ENCODE results near the gene LUC7L. TPM values are rescaled to one million over a fixed set of nuclear protein-coding genes. Genes with fewer than 3 reads are reported as not detected.
A peak's percentile ranks its signal among the peaks of the same experiment; 100 is the strongest.

LUC7L gene
- total RNA-seq, 1 donor from 2014 or later: 64.6 TPM

- no peak overlapping the region for H3K4me3 Mint-ChIP-seq (ENCODE audit: unreplicated experiment)
- H3K27me3 Mint-ChIP-seq (ENCODE audit: low read depth): no peaks in the 10 kb centered on the region
- H3K36me3 Mint-ChIP-seq (ENCODE audit: low read depth): no peaks in the 10 kb centered on the region
- H3K4me1 Mint-ChIP-seq (ENCODE audit: low read depth): no peaks in the 10 kb centered on the region
- no peaks in the 10 kb centered on the region for H3K9me3 Mint-ChIP-seq (ENCODE audit: low read depth)
- no peak overlapping the region for H3K27ac Mint-ChIP-seq (ENCODE audit: unreplicated experiment)
- TF ChIP-seq CTCF (IDR thresholded peaks at IDR 0.05): no peak
- peak; percentile 27 for DNase-seq (ENCODE audit: low spot score)
Observed at GRCh38 chr16:245105-245504, 15.9 kb upstream of the LUC7L start.

- TF ChIP-seq CTCF (IDR thresholded peaks at IDR 0.05): no peak
- Mint-ChIP-seq H3K27ac (ENCODE audit: unreplicated experiment) (no peak overlapping the region), H3K4me3 (ENCODE audit: unreplicated experiment) (no peak overlapping the region), H3K9me3 (ENCODE audit: low read depth) (no peaks in the 10 kb centered on the region), H3K27me3 (ENCODE audit: low read depth) (no peaks in the 10 kb centered on the region), H3K4me1 (ENCODE audit: low read depth) (peaks cover 4% of the 10 kb centered on the region), H3K36me3 (ENCODE audit: low read depth) (no peaks in the 10 kb centered on the region)
- DNase-seq (ENCODE audit: low spot score): no peak
Observed at GRCh38 chr16:243348-243747, 14.1 kb upstream of the LUC7L start.

GRCh38 chr16:242281-242680 is 13.0 kb upstream of the LUC7L start:
- no peaks in the 10 kb centered on the region for H3K36me3 Mint-ChIP-seq (ENCODE audit: low read depth)
- DNase-seq (ENCODE audit: low spot score): no peak
- H3K27me3 Mint-ChIP-seq (ENCODE audit: low read depth): no peaks in the 10 kb centered on the region
- no peak overlapping the region for H3K4me3 Mint-ChIP-seq (ENCODE audit: unreplicated experiment)
- peaks cover 4% of the 10 kb centered on the region for H3K4me1 Mint-ChIP-seq (ENCODE audit: low read depth)
- no peak for TF ChIP-seq CTCF (IDR thresholded peaks at IDR 0.05)
- no peaks in the 10 kb centered on the region for H3K9me3 Mint-ChIP-seq (ENCODE audit: low read depth)
- H3K27ac Mint-ChIP-seq (ENCODE audit: unreplicated experiment): no peak overlapping the region

GRCh38 chr16:240559-240958 is 11.3 kb upstream of the LUC7L start:
- Mint-ChIP-seq H3K4me3 (ENCODE audit: unreplicated experiment) (no peak overlapping the region), H3K27ac (ENCODE audit: unreplicated experiment) (no peak overlapping the region), H3K4me1 (ENCODE audit: low read depth) (peaks cover 7% of the 10 kb centered on the region), H3K36me3 (ENCODE audit: low read depth) (no peaks in the 10 kb centered on the region), H3K27me3 (ENCODE audit: low read depth) (no peaks in the 10 kb centered on the region), H3K9me3 (ENCODE audit: low read depth) (no peaks in the 10 kb centered on the region)
- no peak for DNase-seq (ENCODE audit: low spot score)
- no peak for TF ChIP-seq CTCF (IDR thresholded peaks at IDR 0.05)

- no peak for DNase-seq (ENCODE audit: low spot score)
- Mint-ChIP-seq H3K27ac (ENCODE audit: unreplicated experiment) (no peak overlapping the region), H3K36me3 (ENCODE audit: low read depth) (no peaks in the 10 kb centered on the region), H3K9me3 (ENCODE audit: low read depth) (no peaks in the 10 kb centered on the region), H3K27me3 (ENCODE audit: low read depth) (no peaks in the 10 kb centered on the region), H3K4me1 (ENCODE audit: low read depth) (peaks cover 13% of the 10 kb centered on the region), H3K4me3 (ENCODE audit: unreplicated experiment) (no peak overlapping the region)
- TF ChIP-seq CTCF (IDR thresholded peaks at IDR 0.05): no peak
Observed at GRCh38 chr16:239948-240277, 10.7 kb upstream of the LUC7L start.

Measured in chondrocyte (in vitro differentiated cells).